WI38 (cell line): ENCODE results near the gene CIB4.

ENCODE experiments used
- H3K4me3 ChIP-seq: 2 replicates; pipeline ENCODE4 v1.5.1; 2011; ENCODE audit warnings: low read depth, mild to moderate bottlenecking, control low read depth, low read length
- CTCF ChIP-seq: IDR thresholded peaks from 2 replicates; pipeline ENCODE4 v1.5.1; 2012; ENCODE audit warnings: low read depth, mild to moderate bottlenecking, control low read depth, low read length

CIB4 gene

GRCh38 chr2:26627350-26628105 is 13.6 kb downstream of the CIB4 start:
- no peak overlapping the region for H3K4me3 ChIP-seq
- no peak for TF ChIP-seq CTCF

GRCh38 chr2:26626606-26627005 is 14.6 kb downstream of the CIB4 start:
- no peak for TF ChIP-seq CTCF
- H3K4me3 ChIP-seq: no peak overlapping the region

GRCh38 chr2:26623541-26624495 is 17.3 kb downstream of the CIB4 start:
- no peak overlapping the region for H3K4me3 ChIP-seq
- TF ChIP-seq CTCF: no peak

- no peak overlapping the region for H3K4me3 ChIP-seq
Observed at GRCh38 chr2:26621469-26622199, 19.5 kb downstream of the CIB4 start.

GRCh38 chr2:26620031-26620605 is 21.0 kb downstream of the CIB4 start:
- TF ChIP-seq CTCF: no peak
- no peak overlapping the region for H3K4me3 ChIP-seq

More at GRCh38 chr2:26621469-26622199, 19.5 kb downstream of the CIB4 start:
- TF ChIP-seq CTCF: no peak

GRCh38 chr2:26619521-26619951 is 21.6 kb downstream of the CIB4 start:
- H3K4me3 ChIP-seq: no peak overlapping the region
- TF ChIP-seq CTCF: no peak
